Hematopoietic multipotent progenitor cell treated with erythropoietin and hydrocortisone succinate and interleukin-3 and kit ligand, for 4 days (in vitro differentiated cells): ENCODE measurements around the gene COPB2.

Experiments
- DNase-seq: peaks from one replicate; pipeline ENCODE4 v3.0.0-alpha.2; 2015

The COPB2 gene

DNA sequence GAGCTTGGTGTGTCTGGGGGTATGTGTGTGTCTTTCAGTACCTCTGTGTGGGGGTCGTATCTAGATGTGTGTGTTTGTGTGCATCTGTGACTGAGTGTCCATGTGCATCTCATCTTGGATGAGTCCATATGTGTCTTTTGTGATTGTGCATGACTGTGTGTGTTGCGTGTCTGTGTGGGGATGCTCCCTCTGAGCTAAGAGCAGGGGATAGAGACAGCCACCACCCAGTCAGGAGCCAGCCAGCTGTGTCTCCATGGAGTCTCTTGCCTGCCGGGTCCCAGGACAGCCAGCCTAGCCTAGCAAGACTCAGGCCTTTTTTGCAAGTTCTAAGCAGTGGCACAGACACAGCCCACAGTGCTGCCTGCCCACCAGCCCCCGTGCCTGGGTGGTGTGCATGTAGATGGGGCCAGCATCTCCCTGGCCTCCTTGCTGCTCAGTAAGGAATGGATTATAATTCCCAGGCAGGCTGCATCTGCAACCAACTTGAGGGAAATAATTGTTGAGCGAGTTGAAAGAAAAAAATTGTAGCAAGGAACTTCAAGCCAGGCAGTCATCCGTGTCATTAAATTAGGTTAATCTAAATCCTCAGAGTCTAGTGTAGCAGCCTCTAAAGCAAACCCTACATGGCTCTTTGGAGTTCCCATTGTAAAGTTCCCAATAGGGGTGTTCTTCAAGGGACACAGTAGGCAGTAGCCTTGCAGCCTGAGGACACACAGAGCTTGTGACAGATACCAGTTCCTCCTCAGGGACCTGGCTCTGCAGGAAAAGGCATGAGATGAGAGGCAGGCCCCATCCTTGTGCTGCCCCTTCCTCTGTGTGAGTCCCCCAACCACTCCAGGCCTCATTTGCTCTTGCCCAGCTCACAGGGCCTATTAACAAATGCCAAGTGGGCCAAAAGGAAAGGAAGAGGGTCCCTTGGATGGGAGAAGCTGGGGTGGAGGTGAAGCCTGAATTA, 81.6 kb downstream of the COPB2 start:
- DNase-seq = no peak
